Measurements from ENCODE around the gene MAGIX. TPM values are rescaled to one million over a fixed set of nuclear protein-coding genes. Genes with fewer than 3 reads are reported as not detected.
A peak's percentile ranks its signal among the peaks of the same experiment; 100 is the strongest.

MAGIX gene
- total RNA-seq, 1 donor from 2014 or later = 2.2 TPM

DNA sequence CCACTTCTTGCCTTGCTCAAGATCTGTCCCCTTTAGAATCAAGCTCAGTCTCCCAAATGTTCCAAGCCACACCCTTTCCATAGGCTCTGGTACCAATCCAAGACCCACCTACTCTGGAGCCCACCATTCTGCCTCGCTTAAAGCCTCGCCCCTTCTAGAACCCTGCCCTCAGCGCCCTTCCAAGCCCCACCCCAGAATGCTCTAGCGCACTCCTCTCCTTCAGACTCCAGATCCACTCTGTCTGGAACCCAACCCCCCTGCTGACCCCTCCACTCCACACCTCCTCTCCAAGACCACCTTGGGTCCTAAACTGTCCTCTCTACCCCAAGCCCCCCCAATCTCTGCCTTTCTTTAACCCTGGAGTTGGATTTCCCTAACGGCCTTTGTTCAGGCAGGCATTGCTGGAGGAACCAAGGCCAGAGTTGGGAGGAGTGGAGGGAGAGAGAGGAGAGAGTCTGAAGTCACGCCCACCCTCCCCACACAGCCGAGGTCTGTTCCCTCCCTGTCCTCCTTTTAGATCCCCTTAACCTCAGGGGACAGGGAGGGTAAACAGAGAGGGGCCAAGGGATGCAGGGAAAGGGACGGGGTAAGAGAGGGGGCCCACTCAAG lies 26.0 kb downstream of the MAGIX start:
- TF ChIP-seq POLR2AphosphoS5 (IDR thresholded peaks at IDR 0.05; ENCODE audit: insufficient read depth in 1 of 2, low read depth in 1 of 2) = no peak
- TF ChIP-seq, protein P1, sequence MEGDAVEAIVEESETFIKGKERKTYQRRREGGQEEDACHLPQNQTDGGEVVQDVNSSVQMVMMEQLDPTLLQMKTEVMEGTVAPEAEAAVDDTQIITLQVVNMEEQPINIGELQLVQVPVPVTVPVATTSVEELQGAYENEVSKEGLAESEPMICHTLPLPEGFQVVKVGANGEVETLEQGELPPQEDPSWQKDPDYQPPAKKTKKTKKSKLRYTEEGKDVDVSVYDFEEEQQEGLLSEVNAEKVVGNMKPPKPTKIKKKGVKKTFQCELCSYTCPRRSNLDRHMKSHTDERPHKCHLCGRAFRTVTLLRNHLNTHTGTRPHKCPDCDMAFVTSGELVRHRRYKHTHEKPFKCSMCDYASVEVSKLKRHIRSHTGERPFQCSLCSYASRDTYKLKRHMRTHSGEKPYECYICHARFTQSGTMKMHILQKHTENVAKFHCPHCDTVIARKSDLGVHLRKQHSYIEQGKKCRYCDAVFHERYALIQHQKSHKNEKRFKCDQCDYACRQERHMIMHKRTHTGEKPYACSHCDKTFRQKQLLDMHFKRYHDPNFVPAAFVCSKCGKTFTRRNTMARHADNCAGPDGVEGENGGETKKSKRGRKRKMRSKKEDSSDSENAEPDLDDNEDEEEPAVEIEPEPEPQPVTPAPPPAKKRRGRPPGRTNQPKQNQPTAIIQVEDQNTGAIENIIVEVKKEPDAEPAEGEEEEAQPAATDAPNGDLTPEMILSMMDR (IDR thresholded peaks at IDR 0.05) = no peak
- Histone ChIP-seq H3K9me3 (no peaks in the 10 kb centered on the region), H3K27me3 (no peaks in the 10 kb centered on the region), H3K36me3 (no peaks in the 10 kb centered on the region), H3K4me1 (peaks cover 22% of the 10 kb centered on the region), H3K4me3 (no peak overlapping the region), H3K27ac (peak overlapping the region; percentile 9)
- intact Hi-C loops (cut with DNase I) = no loop called here
- DNase-seq (ENCODE audit: extremely low spot score in 2 of 2) = no peak

DNA sequence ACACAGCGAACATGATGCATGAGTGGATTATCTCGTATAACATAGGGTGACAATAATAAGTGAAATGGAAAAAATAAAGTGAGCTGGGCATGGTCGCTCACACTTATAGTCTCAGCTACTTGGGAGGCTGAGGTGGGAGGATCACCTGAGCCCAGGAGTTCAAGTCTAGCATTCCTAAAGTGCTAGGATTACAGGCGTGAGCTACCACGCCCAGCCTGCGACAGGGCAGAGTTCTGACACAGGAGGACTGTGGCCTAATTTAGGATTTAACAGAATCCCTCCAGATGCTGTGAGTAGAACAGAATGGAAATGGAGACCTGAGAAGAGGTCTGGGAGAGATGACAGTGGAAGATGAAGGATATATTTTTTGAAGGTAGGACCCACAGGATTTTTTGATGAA lies 27.0 kb downstream of the MAGIX start:
- Histone ChIP-seq H3K9me3 (no peaks in the 10 kb centered on the region), H3K36me3 (no peaks in the 10 kb centered on the region), H3K27me3 (no peaks in the 10 kb centered on the region), H3K4me1 (peaks cover 17% of the 10 kb centered on the region), H3K4me3 (peak overlapping the region in 1 of 2 donors; percentile 24), H3K27ac (peak overlapping the region; percentile 9)
- TF ChIP-seq POLR2A (IDR thresholded peaks at IDR 0.05) (no peak), POLR2AphosphoS5 (IDR thresholded peaks at IDR 0.05; ENCODE audit: insufficient read depth in 1 of 2, low read depth in 1 of 2) (no peak)
- TF ChIP-seq, protein P1 (IDR thresholded peaks at IDR 0.05) = no peak
- intact Hi-C loops (cut with DNase I) = loop anchor here (10.0 kb wide), 1 partner anchor 75 kb away; the partner anchor contains the start of genes FOXP3 and PPP1R3F
- DNase-seq (ENCODE audit: extremely low spot score in 2 of 2) = no peak

DNA sequence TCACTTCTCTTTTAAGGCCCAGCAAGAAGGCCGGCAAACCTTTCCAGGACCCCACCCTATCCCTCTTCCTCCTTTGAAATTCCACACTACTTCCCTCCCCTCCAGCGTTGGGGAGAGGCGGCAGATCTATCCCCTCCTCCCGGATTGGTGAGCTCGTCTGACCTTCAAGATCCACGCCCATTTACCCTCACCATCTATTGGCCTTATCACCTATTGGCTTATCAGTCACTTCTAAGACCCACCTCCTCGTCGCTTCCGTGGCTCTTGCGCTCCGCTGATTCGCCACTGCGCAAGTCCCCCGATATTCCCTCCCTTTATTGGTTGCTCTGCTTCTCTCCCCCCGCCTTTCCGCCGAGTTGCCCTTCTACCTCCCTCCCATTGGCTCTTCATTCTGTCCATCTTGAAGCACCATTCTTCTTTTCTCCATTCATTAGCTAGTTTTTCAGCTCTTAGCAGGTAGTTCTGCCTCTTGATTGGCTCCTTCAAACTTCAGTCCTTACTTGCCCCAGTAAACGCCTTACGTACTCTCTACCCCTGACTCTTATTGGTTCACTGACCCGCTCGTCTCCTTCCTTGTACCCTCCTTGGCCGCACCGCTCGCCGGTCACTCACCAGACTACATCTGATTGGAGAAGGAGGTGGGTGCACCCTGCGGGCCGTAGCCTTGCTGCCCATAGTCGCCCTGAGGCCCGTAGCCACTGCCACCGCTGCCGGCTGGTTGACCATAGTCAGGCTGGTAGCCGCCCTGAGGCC lies 28.4 kb downstream of the MAGIX start:
- intact Hi-C loops (cut with DNase I) = loop anchor here (10.0 kb wide), 1 partner anchor 74 kb away; the partner anchor contains the start of genes FOXP3 and PPP1R3F
- peak in 1 of 2 donors; percentile 99 for DNase-seq (ENCODE audit: extremely low spot score in 2 of 2)
- no peaks in the 10 kb centered on the region for H3K27me3 ChIP-seq
- H3K4me1 ChIP-seq = peaks cover 5% of the 10 kb centered on the region
- TF ChIP-seq, protein P1 (IDR thresholded peaks at IDR 0.05) = no peak
- TF ChIP-seq POLR2AphosphoS5 (IDR thresholded peaks at IDR 0.05; ENCODE audit: insufficient read depth in 1 of 2, low read depth in 1 of 2) (peak; percentile 60 to 85), POLR2A (IDR thresholded peaks at IDR 0.05) (peak in 1 of 2 donors; percentile 65)
- H3K36me3 ChIP-seq = no peaks in the 10 kb centered on the region
- H3K4me3 ChIP-seq = peak overlapping the region; percentile 58 to 67
- H3K9me3 ChIP-seq = no peaks in the 10 kb centered on the region
- H3K27ac ChIP-seq = peak overlapping the region; percentile 90

DNA sequence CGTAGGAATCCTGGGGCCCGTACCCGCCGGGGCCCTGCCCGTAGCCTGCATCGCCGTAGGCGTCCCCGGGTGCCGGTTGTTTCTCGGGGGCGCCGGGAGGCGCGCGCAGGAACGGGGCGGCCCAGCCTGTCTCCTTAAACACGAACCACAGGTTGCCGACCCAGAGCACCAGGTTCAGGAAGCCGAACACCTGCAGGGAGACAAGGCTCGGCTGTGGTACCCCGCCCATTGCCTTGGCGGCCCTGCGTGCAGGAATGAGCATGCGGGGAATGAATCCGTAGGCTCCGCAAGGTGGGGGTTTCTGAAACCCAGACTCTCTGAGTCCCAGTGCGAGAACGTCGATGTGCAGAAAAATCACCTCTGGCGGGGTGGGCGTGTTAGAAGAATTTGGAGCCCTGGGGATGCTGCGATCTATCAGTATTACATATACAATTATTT lies 29.0 kb downstream of the MAGIX start:
- Histone ChIP-seq H3K4me1 (peaks cover 5% of the 10 kb centered on the region), H3K36me3 (no peaks in the 10 kb centered on the region), H3K27me3 (no peaks in the 10 kb centered on the region), H3K4me3 (peak overlapping the region; percentile 58 to 67), H3K9me3 (no peaks in the 10 kb centered on the region), H3K27ac (peak overlapping the region; percentile 90)
- intact Hi-C loops (cut with DNase I) = loop anchor here (10.0 kb wide), 1 partner anchor 73 kb away; the partner anchor contains the start of genes FOXP3 and PPP1R3F
- DNase-seq (ENCODE audit: extremely low spot score in 2 of 2) = no peak
- TF ChIP-seq, protein P1 (IDR thresholded peaks at IDR 0.05) = no peak
- no peak for TF ChIP-seq POLR2AphosphoS5 (IDR thresholded peaks at IDR 0.05; ENCODE audit: insufficient read depth in 1 of 2, low read depth in 1 of 2)
- TF ChIP-seq POLR2A (IDR thresholded peaks at IDR 0.05) = no peak
